GM21717 (cell line): Measurements from ENCODE around the gene RNPEPL1.
"Not testable (repeated sequence)": the region's sequence is repeated elsewhere in the genome, so short reads cannot be mapped to it uniquely, and the experiment has no call there.

ENCODE experiments used
- ATAC-seq: cut with Tn5 transposase; IDR thresholded peaks from one replicate; pipeline ENCODE4 v1.9.1; 2021; ENCODE audit warnings: mild to moderate bottlenecking, moderate library complexity; ENCODE audit not compliant: unreplicated experiment

The RNPEPL1 gene, protein sequence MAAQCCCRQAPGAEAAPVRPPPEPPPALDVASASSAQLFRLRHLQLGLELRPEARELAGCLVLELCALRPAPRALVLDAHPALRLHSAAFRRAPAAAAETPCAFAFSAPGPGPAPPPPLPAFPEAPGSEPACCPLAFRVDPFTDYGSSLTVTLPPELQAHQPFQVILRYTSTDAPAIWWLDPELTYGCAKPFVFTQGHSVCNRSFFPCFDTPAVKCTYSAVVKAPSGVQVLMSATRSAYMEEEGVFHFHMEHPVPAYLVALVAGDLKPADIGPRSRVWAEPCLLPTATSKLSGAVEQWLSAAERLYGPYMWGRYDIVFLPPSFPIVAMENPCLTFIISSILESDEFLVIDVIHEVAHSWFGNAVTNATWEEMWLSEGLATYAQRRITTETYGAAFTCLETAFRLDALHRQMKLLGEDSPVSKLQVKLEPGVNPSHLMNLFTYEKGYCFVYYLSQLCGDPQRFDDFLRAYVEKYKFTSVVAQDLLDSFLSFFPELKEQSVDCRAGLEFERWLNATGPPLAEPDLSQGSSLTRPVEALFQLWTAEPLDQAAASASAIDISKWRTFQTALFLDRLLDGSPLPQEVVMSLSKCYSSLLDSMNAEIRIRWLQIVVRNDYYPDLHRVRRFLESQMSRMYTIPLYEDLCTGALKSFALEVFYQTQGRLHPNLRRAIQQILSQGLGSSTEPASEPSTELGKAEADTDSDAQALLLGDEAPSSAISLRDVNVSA

DNA sequence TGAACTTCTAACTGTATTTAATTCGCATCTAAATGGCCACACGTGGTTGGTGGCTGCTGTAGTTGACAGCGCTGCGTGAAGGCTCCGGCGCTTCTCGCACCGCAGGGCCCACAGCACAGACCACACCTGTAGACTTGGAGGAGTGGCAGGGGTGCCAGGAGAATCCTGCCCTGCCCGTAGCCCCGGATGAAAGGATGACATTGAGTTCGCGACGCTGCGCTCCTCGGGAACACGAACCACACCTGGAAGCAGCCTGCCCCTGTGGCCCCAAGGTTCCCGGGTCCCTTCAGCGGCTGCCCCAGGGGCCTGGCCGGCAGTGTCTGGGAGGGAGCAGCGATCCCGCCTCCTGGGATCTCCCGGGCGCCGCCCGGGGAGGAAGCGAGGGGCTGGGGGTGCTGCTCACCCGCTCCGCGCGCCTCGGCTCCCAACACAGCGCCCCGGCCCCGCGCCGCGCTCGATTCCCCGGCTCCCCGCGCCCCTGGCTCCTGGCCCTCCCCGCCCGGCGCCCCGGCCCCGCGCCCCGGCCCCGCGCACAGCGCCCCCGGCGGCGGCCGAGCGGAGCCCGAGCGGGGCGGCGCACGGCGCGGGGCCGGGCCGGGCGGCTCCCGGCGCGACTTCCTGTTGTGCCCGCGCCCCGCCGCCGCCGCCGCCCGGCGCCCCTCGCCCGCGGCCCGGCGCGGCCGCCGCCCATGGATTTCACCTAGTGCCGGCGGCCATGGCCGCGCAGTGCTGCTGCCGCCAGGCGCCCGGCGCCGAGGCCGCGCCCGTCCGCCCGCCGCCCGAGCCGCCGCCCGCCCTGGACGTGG, at the start of gene RNPEPL1:
Gene RNPEPL1, plus strand, starts transcription at position 613 of the 806 bp plus-strand sequence. Its CDS starts 103 bp downstream, at position 716.
- ATAC-seq: peak; percentile 30

- ATAC-seq: no peak
These were observed 49.3 kb upstream of the RNPEPL1 start for GRCh38 chr2:240518981-240519380.

GRCh38 chr2:240519396-240520129, 48.7 kb upstream of the RNPEPL1 start:
- no peak for ATAC-seq

DNA sequence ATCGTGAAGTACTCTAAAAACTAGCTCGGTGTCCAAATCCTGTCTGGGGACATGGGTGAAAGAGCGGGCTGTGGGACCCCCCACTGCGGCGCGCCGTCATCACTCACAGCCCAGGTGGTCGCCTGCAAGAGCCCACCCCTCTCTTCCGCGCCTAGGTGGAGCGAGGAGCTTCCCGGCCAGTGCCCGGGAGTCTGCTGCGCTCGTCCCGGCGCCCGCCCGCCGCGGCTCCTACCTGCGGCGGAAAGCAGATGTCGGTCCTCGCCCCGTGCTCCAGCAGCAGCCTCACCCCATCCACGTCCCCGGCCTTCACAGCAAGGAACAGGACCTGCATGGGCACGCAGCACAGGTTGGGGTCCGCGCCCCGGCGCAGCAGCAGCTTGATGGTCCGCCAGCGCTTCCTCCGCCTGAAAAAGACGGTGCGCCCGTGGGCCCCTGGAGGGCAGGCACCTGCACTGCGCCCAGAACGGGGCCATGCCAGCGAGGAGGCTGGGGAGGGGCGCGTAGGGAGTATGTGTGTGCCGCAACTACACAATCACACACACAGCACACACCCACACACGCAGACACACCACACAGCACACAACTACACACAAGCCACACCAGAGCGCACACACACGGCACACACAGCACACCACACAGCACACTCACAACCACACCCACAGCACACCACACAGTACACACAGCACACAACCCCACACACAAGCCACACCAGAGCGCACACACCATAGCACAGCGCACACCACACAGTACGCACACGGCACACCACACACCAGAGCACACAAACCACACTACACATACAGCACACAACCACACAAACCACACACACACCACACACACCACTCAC, 47.9 kb upstream of the RNPEPL1 start:
- ATAC-seq: no peak

- ATAC-seq: no peak
These were observed 47.3 kb upstream of the RNPEPL1 start for GRCh38 chr2:240520974-240521350.

DNA sequence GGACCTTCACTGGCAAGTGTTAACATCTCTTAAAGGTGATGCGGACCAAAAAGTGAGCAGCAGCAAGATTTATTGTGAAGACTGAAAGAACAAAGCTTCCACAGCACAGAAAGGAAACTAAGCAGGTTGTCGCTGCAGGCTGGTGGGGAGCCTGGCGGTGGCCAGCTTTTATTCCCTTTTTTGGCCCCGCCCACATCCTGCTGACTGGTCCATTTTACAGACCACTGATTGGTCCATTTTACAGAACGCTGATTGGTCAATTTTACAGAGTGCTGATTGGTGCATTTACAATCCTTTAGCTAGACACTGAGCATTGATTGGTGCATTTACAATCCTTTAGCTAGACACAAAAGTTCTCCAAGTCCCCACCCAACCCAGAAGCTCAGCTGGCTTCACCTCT, 46.4 kb upstream of the RNPEPL1 start:
- not testable (repeated sequence) for ATAC-seq

GRCh38 chr2:240522406-240522805, 45.9 kb upstream of the RNPEPL1 start:
- no peak for ATAC-seq

- no peak for ATAC-seq
These were observed 44.6 kb upstream of the RNPEPL1 start for GRCh38 chr2:240523451-240524281.

GRCh38 chr2:240524963-240525718, 43.1 kb upstream of the RNPEPL1 start:
- ATAC-seq: no peak

- no peak for ATAC-seq
These were observed 42.5 kb upstream of the RNPEPL1 start for GRCh38 chr2:240525802-240526201.

DNA sequence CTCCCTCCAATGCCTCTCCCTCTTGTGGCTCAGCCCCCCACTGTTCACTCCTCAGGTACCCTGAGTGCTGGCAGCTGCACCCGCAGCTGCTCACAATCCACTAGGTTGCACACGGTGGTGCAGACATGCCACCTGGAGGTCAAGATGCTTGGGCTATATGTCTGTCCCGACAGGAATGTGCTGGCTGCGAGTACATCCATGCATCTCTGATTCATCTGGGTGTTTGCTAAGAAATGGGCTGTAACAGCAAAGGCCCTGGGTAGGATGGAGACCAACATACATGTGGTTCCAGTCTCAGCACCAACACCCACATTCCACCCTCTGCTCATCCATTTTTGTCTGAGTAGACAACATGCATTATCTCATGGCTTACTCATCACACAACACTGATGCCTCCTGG, 41.8 kb upstream of the RNPEPL1 start:
- ATAC-seq: no peak

DNA sequence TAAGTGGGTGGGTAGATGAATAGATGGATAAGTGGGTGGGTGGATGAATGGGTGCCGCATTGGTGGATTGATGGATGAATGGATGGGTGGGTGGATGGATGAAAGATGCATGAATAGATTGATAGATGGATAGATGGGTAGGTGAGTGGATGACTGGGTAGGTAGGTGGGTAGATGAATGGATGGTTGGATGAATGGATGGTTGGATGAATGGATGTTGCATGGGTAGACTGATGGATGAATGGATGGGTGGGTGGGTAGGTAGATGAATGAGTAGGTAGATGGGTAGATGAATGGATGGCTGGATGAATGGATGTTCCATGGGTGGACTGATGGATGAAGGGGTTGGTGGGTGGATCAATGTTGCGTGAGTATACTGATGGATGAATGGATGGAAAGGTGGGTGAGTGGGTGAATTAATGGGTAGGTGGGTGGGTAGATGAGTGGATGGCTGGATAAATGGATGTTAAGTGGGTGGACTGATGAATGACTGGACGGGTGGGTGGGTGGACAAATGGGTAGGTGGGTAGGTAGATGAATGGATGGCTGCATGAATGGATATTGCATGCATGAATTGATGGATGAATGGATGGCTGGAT, 41.0 kb upstream of the RNPEPL1 start:
- ATAC-seq: no peak

DNA sequence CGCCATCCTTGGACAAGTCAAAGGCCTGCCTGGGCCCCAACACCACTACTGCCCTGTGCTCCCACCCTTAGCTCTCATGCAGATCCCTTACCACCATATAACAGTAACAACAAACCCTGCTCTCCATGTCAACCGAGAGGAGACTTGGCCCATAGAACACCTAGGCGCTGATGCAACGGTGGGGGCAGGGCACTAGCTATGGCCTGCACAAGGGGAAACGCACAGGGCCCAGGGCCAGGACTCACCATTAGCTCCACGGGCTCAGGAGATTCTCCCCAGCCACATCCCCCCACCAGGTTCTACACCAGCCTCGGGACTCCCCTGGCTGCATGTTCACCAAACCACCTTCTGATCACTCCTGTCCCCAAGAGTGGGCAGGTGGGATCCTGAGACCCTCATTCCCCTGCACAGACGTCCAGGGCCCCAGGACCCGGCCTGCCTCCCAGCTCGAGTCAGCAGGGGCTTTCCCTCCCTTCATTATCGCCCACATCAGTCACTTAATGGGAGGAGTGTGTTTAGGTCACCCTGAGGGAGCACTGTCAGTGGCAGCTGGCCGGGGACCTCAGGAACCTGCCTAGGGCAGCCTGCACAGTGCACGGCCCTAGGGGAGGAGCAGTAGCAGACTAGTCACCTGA, 39.8 kb upstream of the RNPEPL1 start:
- no peak for ATAC-seq

DNA sequence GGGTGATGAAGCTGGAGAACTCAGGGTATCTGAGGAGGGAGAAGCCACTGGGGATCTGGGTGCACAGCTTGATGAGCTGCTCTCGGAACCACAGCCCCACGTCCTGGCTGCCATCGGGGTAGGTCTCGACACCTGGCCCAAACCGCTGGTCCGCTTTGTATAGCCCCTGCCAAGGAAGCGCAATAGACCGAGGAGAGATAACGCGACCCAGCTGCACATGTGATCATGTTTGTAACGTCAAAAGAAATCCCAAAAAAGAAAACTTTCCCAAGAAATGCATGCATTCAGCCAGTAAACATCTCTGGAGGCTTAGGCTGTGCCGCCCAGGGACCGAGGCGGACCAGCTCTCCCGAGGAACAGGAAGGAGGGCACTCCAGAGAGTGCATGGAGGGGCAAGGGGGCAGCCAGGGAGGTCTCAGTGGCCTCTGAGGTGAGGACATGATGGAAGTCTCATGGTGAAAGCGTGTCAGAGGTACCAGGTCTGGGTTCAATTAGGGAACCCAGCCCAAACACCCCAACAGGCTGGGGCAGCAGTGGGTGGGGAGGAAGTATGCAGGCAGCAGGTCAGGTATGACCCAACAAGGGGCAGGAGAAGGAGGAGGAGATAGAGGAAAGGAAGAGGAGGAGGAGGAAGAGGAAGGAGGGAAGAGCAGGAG, 38.8 kb upstream of the RNPEPL1 start:
- no peak for ATAC-seq

DNA sequence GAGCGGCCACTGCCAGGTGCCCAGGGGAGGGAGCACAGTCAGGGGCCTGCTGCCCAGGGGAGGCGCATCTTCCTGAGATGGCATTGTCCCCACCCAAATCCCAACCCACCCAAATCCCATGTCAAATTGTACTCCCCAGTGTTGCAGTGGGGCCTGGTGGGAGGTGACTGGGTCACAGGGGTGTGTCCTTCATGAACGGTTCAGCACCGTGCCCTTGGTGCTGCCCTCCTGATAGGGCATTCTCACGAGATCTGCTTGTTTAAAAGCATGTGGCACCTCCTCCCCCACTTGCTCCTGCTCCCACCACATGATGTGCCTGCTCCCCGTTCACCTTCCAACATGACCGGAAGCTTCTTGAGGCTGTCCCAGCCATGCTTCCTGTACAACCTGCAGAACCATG, 38.1 kb upstream of the RNPEPL1 start:
- no peak for ATAC-seq

- no peak for ATAC-seq
These were observed 37.2 kb upstream of the RNPEPL1 start for GRCh38 chr2:240531038-240531437.
